NCI-H146 treated with DMSO at 0.1 percent for 48 hours (cell line): ENCODE measurements around the gene F8.
"Not testable (repeated sequence)": the region's sequence is repeated elsewhere in the genome, so short reads cannot be mapped to it uniquely, and the experiment has no call there.

Experiments
- DNase-seq: peaks from one replicate; lab custom pipeline; 2025; ENCODE audit not compliant: unreplicated experiment; lab: John Stamatoyannopoulos, UW

F8 gene

DNA sequence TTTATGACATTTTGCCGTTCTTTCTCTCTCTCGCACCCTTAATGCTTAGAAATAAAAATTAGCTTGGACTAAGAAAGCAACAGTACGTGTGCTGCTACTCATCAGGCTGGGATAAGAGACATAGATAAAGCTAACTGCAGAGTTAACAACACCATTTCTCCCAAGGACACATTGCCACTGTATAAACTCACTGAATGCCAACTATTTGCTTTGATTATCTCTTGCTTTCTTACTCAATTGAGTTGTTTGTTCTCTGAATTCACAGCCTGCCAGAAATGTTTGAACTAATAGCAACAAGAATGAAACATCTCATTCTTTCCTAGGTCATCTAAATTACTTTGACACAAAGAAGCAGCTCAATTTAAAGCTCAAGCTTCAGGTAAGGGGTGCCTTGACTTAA lies 34.6 kb downstream of the F8 start:
- DNase-seq: peak; percentile 14

DNA sequence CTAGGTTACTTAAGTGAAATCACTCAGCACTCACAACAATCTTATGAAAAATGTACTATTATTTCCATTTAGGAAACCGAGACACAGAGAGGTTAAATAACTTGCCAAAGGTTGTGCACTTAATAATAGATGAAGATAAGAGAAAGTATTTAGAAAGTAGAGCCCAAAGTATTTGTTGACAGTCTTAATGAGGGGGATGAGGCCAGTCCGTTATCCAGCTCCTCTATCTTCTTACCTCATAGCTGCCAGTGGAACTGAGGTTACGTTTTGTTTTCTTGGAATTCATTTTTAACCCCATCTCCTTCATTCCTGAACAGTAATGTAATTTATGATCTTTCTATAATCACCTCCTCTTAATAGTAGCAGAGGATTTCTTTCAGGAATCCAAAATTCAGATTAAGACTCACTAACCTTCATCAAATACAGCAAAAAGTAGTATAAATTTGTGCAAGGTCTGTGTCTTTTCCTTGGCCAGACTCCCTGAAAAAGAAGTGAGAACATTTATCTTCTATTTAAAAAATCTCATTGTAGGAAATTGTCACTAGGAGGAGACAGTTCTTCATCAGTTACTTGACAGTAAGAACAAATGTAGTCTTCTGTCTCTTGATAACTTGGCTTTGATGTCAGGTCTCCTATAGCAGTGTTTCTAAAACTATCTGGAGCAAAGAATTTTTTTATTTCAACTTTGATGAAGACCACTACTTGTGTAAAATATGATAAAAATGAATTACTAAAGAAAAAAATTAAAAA lies 35.5 kb downstream of the F8 start:
- no peak for DNase-seq

DNA sequence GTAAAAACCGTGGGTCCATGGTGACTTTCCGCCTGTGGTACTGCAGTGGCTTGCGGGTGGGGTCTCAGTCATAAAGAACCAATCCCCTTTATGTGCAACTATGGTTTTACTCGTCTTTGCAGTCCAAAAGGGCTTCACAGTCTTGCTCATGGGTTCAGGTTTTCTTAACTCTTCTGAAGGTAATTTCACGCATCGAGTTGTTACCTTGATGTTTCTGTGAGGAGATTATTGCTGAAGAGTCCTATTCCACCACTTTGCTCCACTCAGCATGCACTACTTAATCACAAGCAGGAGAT lies 41.5 kb downstream of the F8 start:
- DNase-seq: no peak

DNA sequence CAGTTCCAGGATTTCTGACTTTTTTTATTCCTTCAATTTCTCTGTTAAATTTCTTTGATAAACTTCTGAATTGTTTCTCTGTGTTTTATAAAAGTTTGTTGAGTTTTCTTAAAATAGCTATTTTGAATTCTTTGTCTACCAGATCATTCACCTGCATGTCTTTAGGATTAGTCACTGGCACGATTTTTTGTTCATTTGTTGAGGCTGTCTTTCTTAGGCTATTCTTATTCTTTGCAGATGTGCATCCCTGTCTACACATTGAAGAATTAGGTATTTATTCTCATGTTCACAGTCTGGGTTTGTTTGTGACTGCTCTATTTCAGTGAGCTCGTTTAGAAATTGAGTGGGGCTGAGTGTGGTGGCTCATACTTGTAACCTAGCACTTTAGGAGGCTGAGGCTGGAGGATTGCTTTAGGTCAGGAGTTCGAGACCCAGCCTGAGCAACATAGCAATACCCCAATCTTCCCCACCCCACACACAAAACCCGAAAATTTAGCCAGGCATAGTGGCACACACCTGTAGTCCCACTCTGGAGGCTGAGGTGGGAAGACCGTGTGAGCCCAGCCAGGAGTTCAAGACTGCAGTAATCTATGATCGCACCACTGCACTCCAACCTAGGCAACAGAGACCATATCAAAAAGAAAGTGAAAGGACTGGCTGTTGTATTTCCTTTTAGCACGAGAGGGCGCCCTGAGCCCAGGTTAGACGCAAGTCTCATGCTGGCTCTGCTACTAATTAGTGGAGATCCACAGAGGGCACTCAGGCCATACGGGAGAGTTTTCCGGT lies 42.0 kb downstream of the F8 start:
- DNase-seq: peak; percentile 4

DNA sequence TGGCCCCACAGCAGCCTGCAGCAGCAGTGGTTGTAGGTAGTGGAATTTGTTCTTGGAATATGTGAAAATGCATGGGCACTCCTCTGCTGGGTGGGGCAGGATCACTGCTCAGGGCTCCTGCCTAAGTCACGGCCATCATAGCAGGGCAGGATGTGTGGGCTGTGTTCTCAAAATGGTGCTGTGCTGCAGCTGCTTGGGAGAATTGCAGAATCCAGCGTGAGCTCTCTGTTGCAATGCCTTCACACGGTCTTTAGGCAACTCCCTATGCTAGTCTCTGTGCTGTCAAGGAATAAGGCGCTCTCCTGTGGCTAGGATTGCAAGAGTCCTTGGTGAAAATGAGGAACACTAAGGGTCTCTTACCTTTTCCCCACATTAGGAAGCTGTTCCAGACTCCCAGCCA lies 42.9 kb downstream of the F8 start:
- DNase-seq: no peak

DNA sequence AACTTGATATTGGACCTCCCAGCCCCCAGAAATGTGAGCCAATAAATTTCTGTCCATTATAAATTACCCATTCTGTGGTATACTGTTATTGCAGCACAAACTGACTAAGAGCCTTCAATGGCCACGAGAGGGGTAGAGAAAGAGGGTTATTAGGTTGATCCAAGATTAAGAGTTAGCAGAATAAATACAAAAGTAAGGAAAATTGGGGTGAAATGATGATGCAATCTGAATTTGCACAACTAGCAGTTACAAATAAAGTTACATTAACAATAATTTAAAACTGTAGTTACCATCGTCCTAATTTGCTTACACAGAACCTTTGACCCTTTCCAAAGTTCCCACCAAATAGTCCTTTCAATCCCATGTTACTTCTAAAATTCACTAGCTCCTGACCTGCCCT lies 54.2 kb downstream of the F8 start:
- DNase-seq: no peak

DNA sequence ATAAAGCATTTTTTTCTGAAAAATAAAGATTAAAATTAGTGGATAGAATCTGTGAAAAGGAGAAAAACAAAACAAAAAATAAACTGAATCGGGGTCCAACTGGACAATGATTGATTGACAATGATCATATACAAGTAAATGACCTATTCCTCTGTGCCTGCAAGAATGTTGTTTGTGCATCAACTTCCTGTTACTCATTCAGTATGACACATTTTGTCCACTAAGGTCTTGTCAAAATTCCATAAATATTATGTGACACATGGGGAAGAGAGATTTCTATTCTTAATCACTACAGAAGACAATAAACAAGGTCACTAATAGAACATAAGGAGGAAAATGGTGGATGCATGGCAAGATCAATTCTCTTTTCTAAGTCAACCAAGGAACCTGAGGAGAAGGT lies 54.9 kb downstream of the F8 start:
- no peak for DNase-seq

DNA sequence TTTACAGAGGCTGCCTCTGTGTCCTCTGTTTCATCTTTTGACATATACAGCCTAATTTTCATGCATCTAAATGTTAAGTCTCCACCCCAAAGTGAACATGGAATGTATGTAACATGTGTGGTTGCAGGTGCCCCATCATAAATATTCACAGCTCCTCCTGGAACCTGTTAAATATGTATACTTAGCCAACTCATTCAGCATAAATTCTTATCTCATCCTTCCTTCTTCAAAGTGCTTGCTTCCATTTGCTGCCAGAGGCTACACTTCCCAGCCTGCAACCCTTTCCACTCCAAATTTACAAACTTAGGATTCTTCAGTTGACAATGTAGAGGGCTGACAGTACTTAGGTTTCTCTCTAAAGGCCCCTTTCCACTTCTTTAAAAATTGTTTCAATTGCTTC lies 60.6 kb downstream of the F8 start:
- DNase-seq: no peak

DNA sequence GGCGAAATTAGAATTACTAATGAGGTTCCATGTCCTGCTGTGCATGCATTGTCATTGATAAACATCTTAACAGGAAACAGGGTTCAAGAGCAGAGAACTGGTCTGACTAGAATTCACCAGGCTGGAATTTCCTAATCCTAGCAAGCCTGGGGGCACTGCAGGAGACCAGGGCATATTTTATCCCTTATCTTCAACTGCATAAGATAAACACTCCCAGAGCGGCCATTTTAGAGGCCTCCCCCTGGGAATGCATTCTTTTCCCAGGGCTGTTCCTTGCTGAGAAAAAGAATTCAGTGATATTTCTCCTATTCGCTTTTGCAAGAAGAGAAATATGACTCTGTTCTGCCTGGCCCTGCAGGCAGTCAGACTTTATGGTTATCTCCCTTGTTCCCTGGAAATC lies 66.7 kb downstream of the F8 start:
- DNase-seq: not testable (repeated sequence)

DNA sequence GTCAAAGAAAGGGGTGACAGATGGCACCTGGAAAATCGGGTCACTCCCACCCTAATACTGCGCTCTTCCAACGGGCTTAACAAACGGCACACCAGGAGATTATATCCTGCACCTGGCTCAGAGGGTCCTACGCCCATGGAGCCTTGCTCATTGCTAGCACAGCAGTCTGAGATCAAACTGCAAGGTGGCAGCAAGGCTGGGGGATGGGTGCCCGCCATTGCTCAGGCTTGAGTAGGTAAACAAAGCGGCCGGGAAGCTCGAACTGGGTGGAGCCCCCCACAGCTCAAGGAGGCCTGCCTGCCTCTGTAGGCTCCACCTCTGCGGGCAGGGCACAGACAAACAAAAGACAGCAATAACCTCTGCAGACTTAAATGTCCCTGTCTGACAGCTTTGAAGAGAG lies 83.3 kb downstream of the F8 start:
- DNase-seq: not testable (repeated sequence)

DNA sequence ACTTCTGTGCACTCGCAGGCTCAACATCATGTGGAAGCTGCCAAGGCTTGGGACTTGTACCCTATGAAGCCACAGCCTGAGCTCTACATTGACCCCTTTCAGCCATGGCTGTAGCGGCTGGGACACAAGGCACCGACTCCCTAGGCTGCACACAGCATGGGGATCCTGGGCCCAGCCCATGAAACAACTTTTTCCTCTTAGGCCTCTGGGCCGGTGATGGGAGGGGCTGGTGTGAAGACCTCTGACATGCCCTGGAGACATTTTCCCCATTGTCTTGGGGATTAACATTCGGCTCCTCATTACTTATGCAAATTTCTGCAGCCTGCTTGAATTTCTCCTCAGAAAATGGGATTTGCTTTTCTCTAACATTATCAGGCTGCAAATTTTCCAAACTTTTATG lies 97.8 kb downstream of the F8 start:
- DNase-seq: not testable (repeated sequence)

DNA sequence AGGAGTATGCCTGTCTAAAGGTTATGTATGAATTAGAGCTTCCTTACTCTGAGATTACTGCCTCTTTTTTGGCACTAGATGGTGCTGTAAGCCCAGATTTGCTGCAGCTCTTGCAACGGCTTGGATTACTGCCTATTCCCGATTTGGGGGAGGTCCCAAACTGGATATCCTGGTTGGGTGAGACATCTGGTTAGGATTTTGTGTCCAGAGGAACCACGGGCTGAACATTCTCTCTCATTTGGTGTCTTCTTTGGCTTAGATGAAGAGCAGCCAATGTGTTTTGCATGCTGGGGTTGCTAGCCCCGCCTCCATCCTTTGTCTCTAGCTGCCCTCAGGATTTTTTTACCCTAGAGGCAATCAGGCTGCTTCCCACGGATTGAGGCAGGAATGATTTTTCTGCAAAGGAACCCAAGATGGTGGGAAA lies 104.5 kb downstream of the F8 start:
- DNase-seq: peak; percentile 42

DNA sequence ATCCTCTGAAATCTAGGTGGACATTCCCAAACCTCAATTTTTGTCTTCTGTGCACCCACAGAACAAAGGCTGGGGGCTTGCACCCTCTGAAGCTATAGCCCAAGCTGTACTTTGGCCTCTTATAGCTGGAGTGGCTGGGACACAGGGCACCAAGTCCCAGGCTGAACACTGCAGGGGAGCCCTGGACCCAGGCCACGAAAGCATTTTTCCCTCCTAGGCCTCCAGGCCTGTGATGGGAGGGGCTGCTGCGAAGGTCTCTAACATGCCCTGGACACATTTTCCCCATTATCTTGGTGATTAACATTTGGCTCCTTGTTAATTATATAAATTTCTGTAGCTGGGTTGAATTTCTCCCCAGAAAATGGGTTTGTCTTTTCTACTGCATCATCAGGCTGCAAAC lies 108.5 kb downstream of the F8 start:
- DNase-seq: no peak

DNA sequence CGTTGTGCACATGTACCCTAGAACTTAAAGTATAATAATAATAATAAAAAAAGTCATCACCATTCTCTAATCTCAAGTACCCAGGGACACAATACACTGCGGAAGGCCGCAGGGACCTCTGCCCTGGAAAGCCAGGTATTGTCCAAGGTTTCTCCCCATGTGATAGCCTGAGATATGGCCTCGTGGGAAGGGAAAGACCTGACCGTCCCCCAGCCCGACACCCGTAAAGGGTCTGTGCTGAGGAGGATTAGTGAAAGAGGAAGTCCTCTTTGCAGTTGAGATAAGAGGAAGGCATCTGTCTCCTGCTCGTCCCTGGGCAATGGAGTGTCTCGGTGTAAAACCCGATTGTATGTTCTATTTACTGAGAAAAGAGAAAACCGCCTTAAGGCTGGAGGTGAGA lies 112.0 kb downstream of the F8 start:
- DNase-seq: not testable (repeated sequence)

DNA sequence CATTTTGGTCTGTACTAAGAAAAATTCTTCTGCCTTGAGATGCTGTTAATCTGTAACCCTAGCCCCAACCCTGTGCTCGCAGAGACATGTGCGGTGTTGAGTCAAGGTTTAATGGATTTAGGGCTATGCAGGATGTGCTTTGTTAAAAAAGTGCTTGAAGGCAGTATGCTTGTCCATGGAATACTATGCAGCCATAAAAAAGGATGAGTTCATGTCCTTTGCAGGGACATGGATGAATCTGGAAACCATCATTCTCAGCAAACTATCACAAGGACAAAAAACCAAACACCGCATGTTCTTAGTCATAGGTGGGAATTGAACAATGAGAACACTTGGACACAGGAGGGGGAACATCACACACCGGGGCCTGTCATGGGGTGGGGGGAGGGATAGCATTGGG lies 112.5 kb downstream of the F8 start:
- not testable (repeated sequence) for DNase-seq

DNA sequence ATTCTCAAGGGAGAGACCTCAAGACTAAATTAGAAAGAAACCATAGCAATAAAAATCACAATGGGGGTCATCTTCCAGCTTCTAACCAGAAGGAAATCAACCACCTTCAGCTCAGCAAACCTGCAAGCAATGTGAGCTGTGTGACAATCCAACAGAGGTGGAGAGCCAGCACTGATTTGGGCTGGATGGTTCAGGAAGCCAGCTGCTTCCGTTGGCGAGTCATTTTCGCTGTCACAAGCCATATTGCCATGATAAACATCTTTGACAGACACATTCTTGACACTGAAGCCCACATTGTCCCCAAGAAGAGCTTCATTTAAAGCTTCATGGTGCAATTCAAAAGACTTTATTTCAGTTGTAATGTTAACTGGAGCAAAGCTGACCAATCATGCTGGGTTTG lies 113.7 kb downstream of the F8 start:
- DNase-seq: no peak

DNA sequence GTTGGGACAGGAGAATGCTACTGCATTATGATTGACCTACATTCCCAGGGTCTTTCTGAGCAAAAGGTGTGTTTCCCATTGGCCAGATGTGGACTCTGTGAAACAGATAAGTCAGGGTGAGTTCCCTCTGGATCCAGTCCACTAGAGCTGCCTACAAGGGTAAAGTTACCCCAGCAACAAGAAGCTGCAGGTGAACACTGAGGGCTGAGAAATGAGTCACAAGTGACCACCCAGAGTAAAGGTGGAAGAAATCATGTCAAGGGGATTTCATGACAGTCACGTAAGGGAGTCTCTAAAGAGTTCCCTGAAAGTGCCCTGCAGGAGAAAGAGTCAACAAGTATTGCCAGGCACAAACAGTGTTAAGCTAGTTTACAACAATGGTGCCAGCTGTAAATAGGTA lies 120.1 kb downstream of the F8 start:
- no peak for DNase-seq

DNA sequence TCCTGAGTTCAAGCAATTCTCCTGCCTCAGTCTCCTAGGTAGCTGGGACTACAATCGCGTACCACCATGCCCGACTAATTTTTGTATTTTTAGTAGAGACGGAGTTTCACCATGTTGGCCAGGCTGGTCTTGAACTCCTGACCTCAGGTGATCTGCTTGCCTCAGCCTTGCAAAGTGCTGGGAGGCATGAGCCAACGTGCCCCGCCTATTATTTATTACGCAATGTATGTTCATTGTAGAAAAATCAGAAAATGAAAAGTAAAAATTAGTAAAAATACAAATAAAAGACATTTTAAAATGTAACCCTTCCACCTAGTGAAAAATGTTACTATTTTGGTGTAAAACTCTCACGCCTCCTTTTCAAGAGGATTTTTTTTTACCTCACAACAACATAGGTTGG lies 122.2 kb downstream of the F8 start:
- DNase-seq: no peak

DNA sequence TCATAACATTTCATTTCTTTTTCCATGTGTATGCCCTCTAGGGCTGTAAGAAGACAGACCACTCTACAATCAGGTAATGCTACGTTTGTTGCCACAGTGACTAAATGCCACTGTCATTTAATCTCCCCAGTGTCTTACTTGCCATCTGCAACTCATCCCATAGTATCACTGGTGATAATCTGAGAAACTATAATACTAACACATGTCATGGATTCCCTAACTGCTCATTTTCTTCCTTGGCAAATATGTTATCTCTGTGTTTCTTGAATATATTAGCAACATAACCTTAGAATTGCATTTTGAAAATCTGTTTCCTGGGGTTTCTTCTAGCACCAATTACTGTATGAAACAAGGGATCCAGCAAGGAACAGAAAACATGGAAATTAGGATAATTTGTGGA lies 130.2 kb downstream of the F8 start:
- DNase-seq: no peak

DNA sequence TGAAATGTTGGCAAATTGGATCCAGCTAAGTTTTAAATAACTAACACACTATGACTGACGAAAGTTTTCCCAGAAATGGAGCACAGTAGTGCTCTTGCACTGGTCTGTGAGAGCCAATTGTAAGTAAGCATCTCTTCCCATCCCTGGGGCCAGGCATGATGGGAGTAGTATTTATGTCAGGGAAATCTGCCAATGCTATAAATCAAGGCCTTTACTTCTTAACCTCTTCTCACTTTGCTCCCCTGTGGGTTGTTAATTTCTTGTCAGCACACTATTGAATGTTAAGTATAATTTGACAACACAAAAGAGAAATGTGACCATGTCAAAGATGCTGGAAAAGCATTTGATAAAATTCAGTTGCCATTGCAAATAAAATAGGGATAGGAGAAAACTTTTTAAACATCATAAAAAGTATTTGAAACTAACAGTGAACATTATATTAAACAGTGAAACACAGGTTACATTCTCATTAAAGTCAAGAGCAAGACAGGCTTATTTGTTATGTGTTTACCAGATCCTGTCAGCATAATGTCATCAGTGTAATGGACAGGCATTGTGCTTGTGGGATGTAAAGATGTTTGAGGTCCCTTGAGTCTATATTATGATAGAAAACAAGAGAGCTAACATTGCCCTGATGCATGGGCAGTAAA lies 131.4 kb downstream of the F8 start:
- no peak for DNase-seq

DNA sequence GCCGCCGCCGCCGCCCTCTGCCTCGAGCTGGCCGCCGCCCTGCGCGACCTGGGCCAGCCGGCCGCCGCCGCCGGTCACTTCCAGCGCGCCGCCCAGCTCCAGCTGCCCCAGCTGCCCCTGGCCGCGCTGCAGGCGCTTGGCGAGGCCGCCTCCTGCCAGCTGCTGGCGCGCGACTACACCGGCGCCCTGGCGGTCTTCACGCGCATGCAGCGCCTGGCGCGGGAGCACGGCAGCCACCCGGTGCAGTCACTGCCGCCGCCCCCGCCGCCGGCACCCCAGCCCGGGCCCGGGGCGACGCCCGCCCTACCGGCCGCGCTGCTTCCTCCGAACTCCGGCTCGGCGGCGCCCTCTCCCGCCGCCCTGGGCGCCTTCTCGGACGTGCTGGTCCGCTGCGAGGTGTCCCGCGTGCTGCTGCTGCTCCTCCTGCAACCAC lies 135.7 kb downstream of the F8 start:
- not testable (repeated sequence) for DNase-seq

DNA sequence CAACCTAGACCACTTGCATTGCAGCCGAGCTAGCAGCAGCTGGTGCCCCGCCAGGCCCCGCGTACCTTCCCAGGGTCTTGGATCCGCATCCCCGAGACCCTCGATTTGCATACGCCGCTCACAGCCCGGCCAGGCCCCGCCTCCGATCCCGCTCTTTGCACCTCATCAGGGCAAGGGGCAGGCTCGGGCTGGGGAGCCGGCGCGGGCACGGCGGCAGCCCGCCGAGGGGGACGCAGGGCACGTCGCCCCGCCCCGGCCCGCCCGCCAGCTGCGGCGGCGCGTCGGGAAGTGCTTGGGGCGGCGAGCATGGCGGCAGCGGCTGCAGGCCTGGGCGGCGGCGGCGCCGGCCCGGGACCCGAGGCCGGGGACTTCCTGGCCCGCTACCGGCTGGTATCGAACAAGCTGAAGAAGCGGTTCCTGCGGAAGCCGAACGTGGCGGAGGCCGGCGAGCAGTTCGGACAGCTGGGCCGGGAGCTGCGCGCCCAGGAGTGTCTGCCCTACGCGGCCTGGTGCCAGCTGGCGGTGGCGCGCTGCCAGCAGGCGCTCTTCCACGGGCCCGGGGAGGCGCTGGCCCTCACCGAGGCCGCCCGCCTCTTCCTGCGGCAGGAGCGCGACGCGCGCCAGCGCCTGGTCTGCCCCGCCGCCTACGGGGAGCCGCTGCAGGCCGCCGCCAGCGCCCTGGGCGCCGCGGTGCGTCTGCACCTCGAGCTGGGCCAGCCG lies 136.3 kb downstream of the F8 start, which contains the start of gene F8A1:
Gene F8A1 (plus strand): TSS at position 287 of the 720 bp plus-strand sequence. CDS start 20 bp downstream, at position 307.
- not testable (repeated sequence) for DNase-seq
